Iris pigment epithelial cell (primary cell): ENCODE measurements around the gene SLC15A3.
"Not testable (repeated sequence)": the region's sequence is repeated elsewhere in the genome, so short reads cannot be mapped to it uniquely, and the experiment has no call there.

Experiments
- DNase-seq: peaks from one replicate; pipeline ENCODE4 v3.0.0-alpha.2; 2011; ENCODE audit warnings: low read depth

The SLC15A3 gene

GRCh38 chr11:60974726-60975125, 22.8 kb upstream of the SLC15A3 start:
- no peak for DNase-seq

GRCh38 chr11:60974316-60974715, 22.3 kb upstream of the SLC15A3 start:
- DNase-seq: not testable (repeated sequence)

GRCh38 chr11:60973699-60974098, 21.7 kb upstream of the SLC15A3 start:
- DNase-seq: no peak

- no peak for DNase-seq
These were observed 20.4 kb upstream of the SLC15A3 start for GRCh38 chr11:60972182-60973030.

- DNase-seq: no peak
These were observed 19.5 kb upstream of the SLC15A3 start, which contains the start of gene CD6 for GRCh38 chr11:60971520-60971919. Gene CD6, plus strand, starts transcription at chr11:60971680. Its CDS starts 186 bp downstream, at chr11:60971866.

GRCh38 chr11:60970890-60971289, 18.9 kb upstream of the SLC15A3 start:
- no peak for DNase-seq

GRCh38 chr11:60970369-60970774, 18.4 kb upstream of the SLC15A3 start:
- peak; percentile 52 for DNase-seq

GRCh38 chr11:60968223-60968622, 16.2 kb upstream of the SLC15A3 start:
- no peak for DNase-seq

- no peak for DNase-seq
These were observed 14.9 kb upstream of the SLC15A3 start for GRCh38 chr11:60966890-60967289.

- no peak for DNase-seq
These were observed 12.8 kb upstream of the SLC15A3 start for GRCh38 chr11:60964801-60965200.

GRCh38 chr11:60960405-60960804, 8.4 kb upstream of the SLC15A3 start:
- no peak for DNase-seq

- DNase-seq: no peak
These were observed 7.5 kb upstream of the SLC15A3 start for GRCh38 chr11:60959431-60959830.

GRCh38 chr11:60957188-60957587, 5.2 kb upstream of the SLC15A3 start:
- DNase-seq: peak; percentile 63

GRCh38 chr11:60955571-60955970, 3.6 kb upstream of the SLC15A3 start:
- no peak for DNase-seq

- DNase-seq: no peak
These were observed 2.4 kb upstream of the SLC15A3 start for GRCh38 chr11:60954421-60954820.

- DNase-seq: no peak
These were observed 1.8 kb upstream of the SLC15A3 start for GRCh38 chr11:60953781-60954180.

- DNase-seq: no peak
These were observed 780 bp upstream of the SLC15A3 start for GRCh38 chr11:60952742-60953170.

GRCh38 chr11:60951606-60951903, 421 bp downstream of the SLC15A3 start:
- no peak for DNase-seq

- no peak for DNase-seq
These were observed 907 bp downstream of the SLC15A3 start for GRCh38 chr11:60950933-60951605.

- DNase-seq: no peak
These were observed 2.0 kb downstream of the SLC15A3 start for GRCh38 chr11:60950024-60950423.

GRCh38 chr11:60948250-60948649, 3.7 kb downstream of the SLC15A3 start:
- DNase-seq: no peak

GRCh38 chr11:60947700-60948099, 4.3 kb downstream of the SLC15A3 start:
- no peak for DNase-seq

GRCh38 chr11:60946601-60947264, 5.2 kb downstream of the SLC15A3 start:
- DNase-seq: no peak
